ENCODE measurements around the gene TMEM30A.

The TMEM30A gene

GRCh38 chr6:75284632-75285282 is at the start of gene TMEM30A:
TSS of gene TMEM30A (minus strand) at chr6:75284792. CDS start at chr6:75284638, 154 bp downstream.
- peak; percentile 98 for DNase-seq

DNA sequence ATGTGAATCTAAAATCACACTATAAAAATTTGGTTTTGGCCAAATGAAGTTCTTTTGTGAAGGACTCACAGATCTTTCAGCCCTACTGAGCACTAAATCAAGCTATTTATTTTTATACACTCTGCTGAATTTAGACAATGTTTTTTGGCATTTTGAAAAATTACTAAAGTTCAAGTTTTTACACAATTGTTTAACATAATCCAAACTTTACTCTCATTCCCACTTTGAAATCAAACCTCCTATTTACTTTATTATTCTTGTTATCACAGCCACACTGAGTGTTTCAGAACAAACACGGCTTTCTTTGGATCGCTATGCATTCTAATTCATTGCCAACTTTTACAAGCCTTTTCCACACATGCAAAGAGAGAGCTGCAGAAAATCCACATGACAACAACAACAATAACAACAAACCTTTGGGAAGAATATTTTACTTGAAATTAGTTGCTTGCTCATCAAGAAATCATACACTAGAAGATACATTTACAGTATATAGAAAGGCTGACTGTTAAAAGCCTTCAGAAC is 49.1 kb upstream of the TMEM30A start:
- no peak for DNase-seq

DNA sequence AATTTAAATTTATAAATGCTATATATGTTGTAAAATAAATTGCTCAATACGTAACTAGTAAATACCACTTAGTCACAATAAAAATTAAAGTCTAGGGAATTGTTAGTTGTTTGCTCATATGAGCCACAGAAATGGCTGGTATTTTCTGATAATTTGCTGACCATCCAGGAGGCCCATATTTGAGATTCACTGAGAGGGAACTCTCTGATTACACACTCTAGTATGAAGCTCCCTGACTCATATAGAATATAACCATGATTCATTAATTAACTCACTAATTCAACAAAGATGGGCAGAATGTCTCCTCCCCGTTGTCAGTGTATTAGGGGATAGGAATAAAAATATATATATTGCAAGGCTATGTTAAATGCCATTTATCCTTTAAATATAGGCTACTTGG is 46.6 kb upstream of the TMEM30A start:
- no peak for DNase-seq

DNA sequence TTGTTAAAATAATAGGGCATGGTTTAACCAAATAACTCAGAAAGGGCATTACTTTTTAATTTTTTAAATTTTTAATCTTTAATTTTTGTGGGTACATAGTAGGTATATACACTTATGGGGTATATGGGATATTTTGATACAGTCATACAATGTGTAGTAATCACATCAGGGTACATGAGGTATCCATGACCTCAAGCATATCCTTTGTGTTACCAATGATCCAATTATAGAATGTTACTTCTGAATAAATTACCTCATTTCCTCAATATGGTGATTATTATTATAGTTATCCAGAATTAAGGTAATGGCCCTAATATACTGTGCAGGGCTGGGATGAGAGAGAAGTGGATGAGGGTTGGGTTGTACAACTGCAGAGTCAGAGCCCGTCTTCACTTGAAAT is 45.1 kb upstream of the TMEM30A start:
- no peak for DNase-seq

DNA sequence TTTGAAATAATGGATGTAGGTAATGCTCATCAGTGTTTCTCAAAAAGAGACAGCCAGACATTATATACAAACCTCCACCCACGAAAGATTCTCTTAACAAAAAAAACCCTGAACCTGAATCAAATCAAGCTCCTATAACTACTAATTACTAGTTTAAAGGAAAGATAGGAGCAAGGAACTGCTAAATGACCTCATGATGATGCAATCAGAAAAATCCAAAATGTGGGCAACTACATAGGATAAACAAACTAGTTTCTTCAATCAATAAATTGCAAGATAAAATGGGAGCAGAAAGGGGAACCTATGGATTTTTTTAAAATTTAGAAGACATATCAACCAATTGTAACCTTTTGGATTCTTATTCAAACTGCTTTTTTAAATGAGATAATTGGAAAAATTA is 43.2 kb upstream of the TMEM30A start:
- no peak for DNase-seq

DNA sequence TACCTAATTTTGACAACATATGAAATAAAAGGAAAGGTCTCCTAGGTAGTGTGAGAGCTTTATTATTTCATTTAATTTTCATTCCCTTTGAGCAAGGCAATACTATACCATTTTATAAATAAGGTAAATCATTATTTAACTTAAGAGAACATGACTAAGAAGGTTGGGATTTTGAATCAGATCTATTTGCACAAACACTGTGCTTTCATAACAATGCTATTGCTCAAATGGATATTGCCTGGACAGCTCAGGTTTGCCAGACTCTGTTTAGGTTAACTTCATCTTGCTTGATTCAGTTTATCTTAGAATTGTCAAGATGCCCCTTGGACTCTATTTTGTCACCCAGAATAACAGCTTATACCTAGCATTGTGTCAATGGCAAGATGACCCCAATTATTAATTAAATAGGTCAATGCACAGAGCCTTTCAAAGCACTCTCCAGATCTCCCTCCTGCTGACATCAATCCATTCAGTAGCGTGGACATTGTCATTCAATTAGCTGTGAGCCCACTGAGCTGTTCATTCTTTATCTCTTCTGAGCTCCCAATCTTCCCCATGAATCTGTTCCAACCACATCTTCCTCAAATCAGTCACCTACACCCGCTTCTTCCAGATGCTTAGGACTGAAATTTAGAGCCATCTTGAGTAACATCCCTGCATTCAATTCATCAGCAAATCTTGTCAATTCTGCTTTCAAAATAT is 42.1 kb upstream of the TMEM30A start:
- no peak for DNase-seq

- DNase-seq, result no peak
Measured at GRCh38 chr6:75318900-75319299, 34.3 kb upstream of the TMEM30A start.

- no peak for DNase-seq
Measured at GRCh38 chr6:75317503-75318206, 33.1 kb upstream of the TMEM30A start.

DNA sequence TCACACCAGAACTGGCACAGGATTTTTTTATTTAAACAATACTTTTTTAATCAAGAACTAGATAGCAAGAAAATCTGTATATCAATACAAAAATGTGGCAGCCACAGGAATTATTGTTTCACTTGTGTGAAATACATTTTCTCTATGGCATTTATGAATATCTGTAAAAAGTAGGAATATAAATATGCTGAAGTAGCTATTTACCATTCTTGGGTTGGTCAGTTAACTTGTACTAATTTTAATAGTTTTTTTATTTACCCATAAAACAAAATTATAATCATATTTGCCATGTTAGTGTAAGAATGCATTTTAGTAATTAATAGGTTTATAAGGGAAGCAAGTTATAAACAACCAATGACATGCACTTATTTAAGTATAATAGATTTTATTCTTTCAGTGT is 31.4 kb upstream of the TMEM30A start:
- no peak for DNase-seq

DNA sequence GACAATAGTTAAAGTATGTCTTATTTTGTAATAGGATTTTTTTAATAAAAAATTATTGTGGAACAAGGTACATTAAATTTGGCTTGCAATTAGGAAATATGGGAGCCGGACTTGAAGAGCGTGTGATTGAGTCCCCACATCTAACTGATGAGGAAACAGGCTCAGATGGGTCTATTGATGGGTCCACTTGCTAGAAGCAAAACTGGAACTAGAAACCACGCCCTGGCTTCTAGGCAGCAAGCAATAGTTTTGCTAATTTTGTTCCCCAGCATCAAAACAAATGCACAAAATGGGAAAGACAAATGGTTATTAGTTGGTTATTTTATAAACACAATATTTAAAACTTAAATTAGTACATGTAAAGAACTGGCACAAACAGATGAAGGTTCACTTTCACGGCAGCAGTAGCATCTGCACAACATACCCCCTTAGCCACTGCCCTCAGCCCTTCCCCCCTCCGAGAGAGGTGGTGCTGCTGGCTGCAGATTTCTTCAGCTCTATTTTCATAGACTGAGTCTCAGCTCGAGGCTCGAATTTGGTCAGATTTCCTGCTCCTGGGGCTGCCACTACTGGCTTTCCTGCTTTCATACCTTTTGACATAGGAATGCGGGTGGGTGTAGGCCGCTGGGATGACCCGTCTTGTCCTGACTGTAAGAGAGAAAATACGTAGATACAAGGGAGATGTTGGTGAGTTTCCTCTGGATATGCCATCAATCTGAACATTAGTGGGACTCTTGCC is 23.8 kb upstream of the TMEM30A start:
- DNase-seq, result no peak

DNA sequence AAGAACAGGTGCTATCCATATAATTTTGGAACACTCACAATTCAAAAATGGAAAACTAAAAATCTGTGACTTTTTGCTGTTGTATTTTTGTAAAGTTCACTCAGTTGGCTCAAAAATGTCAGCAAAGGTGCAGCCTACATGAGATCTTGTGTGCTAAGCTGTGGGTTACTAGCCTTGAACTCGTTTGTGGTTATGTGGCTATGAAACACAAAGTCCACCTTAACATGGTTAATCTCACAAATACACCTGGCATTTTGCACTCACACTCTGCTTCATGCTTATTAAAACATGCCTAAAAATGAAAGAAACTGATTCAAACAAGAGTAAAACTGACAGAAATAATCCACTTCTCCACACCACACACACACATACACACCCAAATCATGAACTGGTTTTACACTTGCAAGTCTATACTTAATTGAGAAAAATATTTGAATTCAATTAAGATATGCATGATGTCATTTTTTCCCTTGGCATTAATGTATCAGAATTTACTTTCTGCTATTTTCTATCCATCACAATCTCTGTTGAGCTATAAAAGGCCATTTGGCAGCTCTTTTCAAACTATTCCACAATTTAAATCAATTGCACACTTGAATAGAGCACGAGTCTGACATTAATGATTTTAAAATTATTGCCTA is 22.9 kb upstream of the TMEM30A start:
- no peak for DNase-seq

GRCh38 chr6:75306064-75306463 is 21.5 kb upstream of the TMEM30A start:
- no peak for DNase-seq

- no peak for DNase-seq
Measured at GRCh38 chr6:75305573-75305972, 21.0 kb upstream of the TMEM30A start.

- no peak for DNase-seq
Measured at GRCh38 chr6:75302280-75302679, 17.7 kb upstream of the TMEM30A start.

- DNase-seq, result no peak
Measured at GRCh38 chr6:75301537-75301936, 16.9 kb upstream of the TMEM30A start.

DNA sequence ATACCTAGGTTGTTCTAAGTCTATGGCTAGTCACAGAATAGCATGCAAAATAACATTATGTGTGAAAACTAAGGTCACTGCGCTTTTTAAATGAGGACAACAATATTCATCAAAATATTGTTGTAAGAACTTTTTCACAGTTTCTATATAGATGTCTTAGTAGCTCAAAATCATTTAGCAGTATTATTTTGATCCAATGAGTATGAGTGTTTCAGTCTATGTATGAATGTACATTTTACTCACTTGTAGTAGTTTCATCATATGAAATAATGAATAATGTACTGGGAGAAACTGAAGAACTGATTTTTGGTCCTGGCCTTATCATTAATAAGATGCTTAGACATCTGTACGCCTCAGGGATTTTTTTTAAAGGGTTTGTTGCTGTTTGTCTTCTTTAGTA is 16.5 kb upstream of the TMEM30A start:
- no peak for DNase-seq

DNA sequence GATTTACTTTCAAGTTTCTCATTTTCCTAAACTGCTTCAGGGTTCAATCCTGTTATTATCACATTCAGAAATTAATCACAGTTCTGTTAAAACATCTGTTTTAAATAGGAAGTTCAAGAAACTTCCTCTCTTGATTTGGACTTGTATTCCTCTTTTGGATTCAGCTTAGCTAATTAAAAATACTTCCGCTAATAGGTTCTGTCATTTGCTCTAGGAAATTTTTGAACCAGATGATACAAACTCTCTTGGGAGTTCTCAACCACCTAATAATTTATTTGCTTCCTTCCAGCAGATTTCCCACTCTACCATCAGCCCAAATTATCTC is 15.9 kb upstream of the TMEM30A start:
- no peak for DNase-seq

GRCh38 chr6:75299801-75300530 is 15.4 kb upstream of the TMEM30A start:
- no peak for DNase-seq

- DNase-seq, result peak; percentile 72
Measured at GRCh38 chr6:75296811-75297779, 12.5 kb upstream of the TMEM30A start.

GRCh38 chr6:75292555-75292954 is 8.0 kb upstream of the TMEM30A start:
- no peak for DNase-seq

DNA sequence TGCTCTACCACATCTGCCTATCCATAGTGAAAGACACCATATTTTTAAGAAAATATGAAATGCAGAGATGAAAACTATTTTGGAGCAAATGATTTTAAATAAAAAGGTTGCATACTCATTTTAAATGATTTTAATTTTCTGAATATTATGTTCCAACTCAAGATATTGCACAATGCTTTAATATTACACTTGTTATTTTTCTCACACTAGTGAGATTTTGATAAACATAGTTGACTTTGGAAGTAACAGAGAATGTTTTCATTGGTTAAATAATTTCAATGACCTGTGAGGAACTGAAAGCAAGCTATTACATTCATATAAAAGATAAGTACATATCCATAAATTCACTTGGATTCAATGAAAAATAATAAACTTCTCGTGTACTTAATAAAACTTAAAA is 7.2 kb upstream of the TMEM30A start:
- no peak for DNase-seq
